Nephron progenitor cell (in vitro differentiated cells): ENCODE results near the gene MYRF.

Experiments
- DNase-seq: peaks from one replicate; pipeline ENCODE4 v3.0.0; 2021
- H3K27ac Mint-ChIP-seq: 2 replicates; pipeline ENCODE4 v1.8.0; 2021; ENCODE audit warnings: mild to moderate bottlenecking, moderate library complexity, mixed read lengths
- H3K27me3 Mint-ChIP-seq: 2 replicates; pipeline ENCODE4 v1.8.0; 2021; ENCODE audit warnings: mild to moderate bottlenecking, low read depth, mixed read lengths; ENCODE audit not compliant: poor library complexity
- H3K36me3 Mint-ChIP-seq: 2 replicates; pipeline ENCODE4 v1.8.0; 2021; ENCODE audit warnings: low read depth, mixed read lengths
- H3K4me1 Mint-ChIP-seq: 2 replicates; pipeline ENCODE4 v1.8.0; 2021; ENCODE audit warnings: mixed read lengths
- H3K4me3 Mint-ChIP-seq: 2 replicates; pipeline ENCODE4 v1.8.0; 2021; ENCODE audit warnings: mild to moderate bottlenecking, moderate library complexity, mixed read lengths
- H3K9me3 Mint-ChIP-seq: 2 replicates; pipeline ENCODE4 v1.8.0; 2021; ENCODE audit warnings: mild to moderate bottlenecking, moderate library complexity, mixed read lengths
- TF ChIP-seq, protein P1 (sequence below): fragments of 200-600 bp; sonication (generic); IDR thresholded peaks from 2 replicates; pipeline ENCODE4 v1.5.0; 2021; ENCODE audit warnings: antibody characterized with exemption

Gene MYRF

DNA sequence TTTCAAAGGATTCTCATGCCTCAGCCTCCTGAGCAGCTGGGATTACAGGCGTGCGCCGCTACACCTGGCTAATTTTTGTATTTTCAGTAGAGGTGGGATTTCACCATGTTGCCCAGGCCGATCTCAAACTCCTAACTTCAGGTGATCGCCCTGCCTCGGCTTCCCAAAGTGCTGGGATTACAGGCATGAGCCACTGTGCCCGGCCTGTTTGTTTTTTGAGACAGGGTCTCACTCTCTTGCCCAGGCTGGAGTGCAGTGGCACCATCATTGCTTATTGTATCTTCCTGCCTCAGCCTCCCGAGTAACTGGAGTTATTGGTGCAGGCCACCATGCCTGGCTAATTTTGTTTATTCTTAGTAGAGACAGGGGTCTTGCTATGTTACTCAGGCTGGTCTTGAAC lies 83.8 kb downstream of the MYRF start:
- TF ChIP-seq, protein P1, sequence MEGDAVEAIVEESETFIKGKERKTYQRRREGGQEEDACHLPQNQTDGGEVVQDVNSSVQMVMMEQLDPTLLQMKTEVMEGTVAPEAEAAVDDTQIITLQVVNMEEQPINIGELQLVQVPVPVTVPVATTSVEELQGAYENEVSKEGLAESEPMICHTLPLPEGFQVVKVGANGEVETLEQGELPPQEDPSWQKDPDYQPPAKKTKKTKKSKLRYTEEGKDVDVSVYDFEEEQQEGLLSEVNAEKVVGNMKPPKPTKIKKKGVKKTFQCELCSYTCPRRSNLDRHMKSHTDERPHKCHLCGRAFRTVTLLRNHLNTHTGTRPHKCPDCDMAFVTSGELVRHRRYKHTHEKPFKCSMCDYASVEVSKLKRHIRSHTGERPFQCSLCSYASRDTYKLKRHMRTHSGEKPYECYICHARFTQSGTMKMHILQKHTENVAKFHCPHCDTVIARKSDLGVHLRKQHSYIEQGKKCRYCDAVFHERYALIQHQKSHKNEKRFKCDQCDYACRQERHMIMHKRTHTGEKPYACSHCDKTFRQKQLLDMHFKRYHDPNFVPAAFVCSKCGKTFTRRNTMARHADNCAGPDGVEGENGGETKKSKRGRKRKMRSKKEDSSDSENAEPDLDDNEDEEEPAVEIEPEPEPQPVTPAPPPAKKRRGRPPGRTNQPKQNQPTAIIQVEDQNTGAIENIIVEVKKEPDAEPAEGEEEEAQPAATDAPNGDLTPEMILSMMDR = no peak
- H3K4me1 Mint-ChIP-seq = peaks cover 52% of the 10 kb centered on the region
- H3K9me3 Mint-ChIP-seq = no peaks in the 10 kb centered on the region
- H3K27ac Mint-ChIP-seq = no peak overlapping the region
- peaks cover 75% of the 10 kb centered on the region for H3K36me3 Mint-ChIP-seq
- DNase-seq = no peak
- H3K27me3 Mint-ChIP-seq = no peaks in the 10 kb centered on the region
- no peak overlapping the region for H3K4me3 Mint-ChIP-seq

DNA sequence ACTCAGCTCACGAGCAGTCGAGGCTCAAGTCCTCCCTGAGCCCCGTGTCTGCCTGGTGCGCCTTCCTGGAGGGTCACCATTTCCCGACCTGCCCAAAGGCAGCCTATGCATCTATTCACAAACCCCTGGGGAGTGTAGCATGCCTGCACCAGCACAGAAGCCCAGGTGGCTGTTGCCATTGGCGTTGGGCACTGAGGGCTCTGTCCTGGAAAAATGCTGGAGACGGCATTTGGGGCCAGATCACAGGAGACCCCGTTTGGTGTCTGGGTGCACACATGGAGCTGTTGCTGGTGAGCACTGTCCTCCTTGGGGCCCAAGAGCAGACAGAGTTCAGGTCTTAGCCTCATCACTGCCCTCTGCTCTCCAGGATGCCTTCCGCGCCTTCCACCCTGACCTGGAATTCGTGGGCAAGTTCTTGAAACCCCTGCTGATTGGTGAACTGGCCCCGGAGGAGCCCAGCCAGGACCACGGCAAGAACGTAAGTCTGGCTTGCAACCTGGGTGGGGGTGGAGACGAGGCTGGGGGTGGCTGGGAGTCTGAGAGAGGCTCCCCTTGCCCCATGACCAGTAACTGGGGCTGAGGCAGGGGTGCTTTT lies 85.1 kb downstream of the MYRF start:
- TF ChIP-seq, protein P1 = no peak
- no peak for DNase-seq
- Mint-ChIP-seq H3K4me1 (peaks cover 39% of the 10 kb centered on the region), H3K27me3 (no peaks in the 10 kb centered on the region), H3K27ac (no peak overlapping the region), H3K4me3 (no peak overlapping the region), H3K36me3 (peaks cover 81% of the 10 kb centered on the region), H3K9me3 (no peaks in the 10 kb centered on the region)
